A673 (cell line): ENCODE results near the gene PPP4R2.

ENCODE experiments used
- CTCF ChIP-seq: fragments of 300-800, 200-600 bp; sonication (generic); conservative IDR thresholded peaks from 2 replicates; pipeline ENCODE4 v1.5.1; 2017; ENCODE audit warnings: low read depth, mild to moderate bottlenecking, antibody characterized with exemption, low read length, moderate library complexity, mixed read lengths
- EZH2 ChIP-seq: fragments of 200-600 bp; sonication (generic); IDR thresholded peaks from 2 replicates; pipeline ENCODE4 v1.6.1; 2017; ENCODE audit warnings: borderline replicate concordance, low read depth, mild to moderate bottlenecking, mixed read lengths, antibody characterized with exemption, low read length; ENCODE audit not compliant: poor library complexity, severe bottlenecking

- TF ChIP-seq CTCF (no peak), EZH2 (no peak)
Observed at GRCh38 chr3:73024836-73025235, 28.2 kb downstream of the PPP4R2 start.
